ENCODE data around the gene RAPGEF2. TPM values are rescaled to one million over a fixed set of nuclear protein-coding genes. Genes with fewer than 3 reads are reported as not detected.

RAPGEF2 gene
- total RNA-seq, 1 donor = 50.3 TPM

DNA sequence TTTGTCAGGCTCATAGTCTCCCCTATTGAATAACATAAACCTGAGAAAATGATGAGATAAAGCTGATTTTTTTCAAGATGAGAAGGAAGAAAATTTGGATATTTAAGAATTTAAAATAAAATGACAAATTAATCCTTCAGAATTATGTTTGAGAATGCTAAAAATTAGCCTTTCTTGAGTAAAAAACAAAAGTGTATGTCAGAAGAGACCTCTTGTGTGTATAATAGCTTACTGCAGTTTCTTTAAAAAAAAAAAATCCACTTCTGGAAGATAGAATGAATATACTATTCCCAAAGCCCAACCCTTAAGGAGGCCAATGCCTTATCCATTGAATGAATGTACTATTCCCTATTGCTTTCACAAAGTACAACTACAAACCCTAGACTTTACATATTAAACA is 281.8 kb downstream of the RAPGEF2 start:
- Histone ChIP-seq H4K20me1 (ENCODE audit: insufficient read depth, low read length) (no peaks in the 10 kb centered on the region), H3K27me3 (ENCODE audit: insufficient read depth, low read length) (no peaks in the 10 kb centered on the region), H3K4me2 (ENCODE audit: insufficient read depth, low read length) (no peak overlapping the region), H3K4me1 (ENCODE audit: insufficient read depth, low read length) (no peaks in the 10 kb centered on the region), H3K36me3 (ENCODE audit: insufficient read depth, low read length) (no peaks in the 10 kb centered on the region), H3K79me2 (ENCODE audit: insufficient read depth, low read length) (no peaks in the 10 kb centered on the region), H3K27ac (ENCODE audit: low read depth, low read length) (no peak overlapping the region), H3K4me3 (ENCODE audit: insufficient read depth, low read length) (no peak overlapping the region), H2AFZ (ENCODE audit: low read length) (peak overlapping the region; percentile 28), H3K9me3 (ENCODE audit: low read depth, low read length) (no peaks in the 10 kb centered on the region)
- peak; percentile 58 for DNase-seq (ENCODE audit: insufficient read length, low spot score, missing footprints)
- TF ChIP-seq, protein P1, sequence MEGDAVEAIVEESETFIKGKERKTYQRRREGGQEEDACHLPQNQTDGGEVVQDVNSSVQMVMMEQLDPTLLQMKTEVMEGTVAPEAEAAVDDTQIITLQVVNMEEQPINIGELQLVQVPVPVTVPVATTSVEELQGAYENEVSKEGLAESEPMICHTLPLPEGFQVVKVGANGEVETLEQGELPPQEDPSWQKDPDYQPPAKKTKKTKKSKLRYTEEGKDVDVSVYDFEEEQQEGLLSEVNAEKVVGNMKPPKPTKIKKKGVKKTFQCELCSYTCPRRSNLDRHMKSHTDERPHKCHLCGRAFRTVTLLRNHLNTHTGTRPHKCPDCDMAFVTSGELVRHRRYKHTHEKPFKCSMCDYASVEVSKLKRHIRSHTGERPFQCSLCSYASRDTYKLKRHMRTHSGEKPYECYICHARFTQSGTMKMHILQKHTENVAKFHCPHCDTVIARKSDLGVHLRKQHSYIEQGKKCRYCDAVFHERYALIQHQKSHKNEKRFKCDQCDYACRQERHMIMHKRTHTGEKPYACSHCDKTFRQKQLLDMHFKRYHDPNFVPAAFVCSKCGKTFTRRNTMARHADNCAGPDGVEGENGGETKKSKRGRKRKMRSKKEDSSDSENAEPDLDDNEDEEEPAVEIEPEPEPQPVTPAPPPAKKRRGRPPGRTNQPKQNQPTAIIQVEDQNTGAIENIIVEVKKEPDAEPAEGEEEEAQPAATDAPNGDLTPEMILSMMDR (IDR thresholded peaks at IDR 0.05; ENCODE audit: extremely low read depth, low read depth, low read length) = peak; percentile 43

DNA sequence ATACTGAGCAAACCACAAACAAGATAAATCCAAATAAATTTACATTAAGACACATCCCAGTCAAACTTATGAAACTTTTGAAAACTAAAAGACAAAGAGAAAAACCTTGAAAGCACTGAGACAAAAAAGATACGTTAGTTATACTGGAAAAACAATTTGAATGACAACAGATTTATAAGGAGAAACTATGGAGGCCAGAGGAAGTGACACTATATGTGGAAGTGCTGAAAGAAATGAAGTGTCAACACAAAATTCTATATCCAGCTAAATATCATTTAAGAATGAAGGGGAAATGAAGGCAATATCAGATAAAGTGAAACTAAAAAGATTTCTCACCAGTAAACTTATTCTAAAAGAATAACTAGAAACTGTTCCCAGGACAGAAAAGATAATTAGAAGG is 283.7 kb downstream of the RAPGEF2 start:
- no peak overlapping the region for H2AFZ ChIP-seq (ENCODE audit: low read length)
- no peak overlapping the region for H3K27ac ChIP-seq (ENCODE audit: low read depth, low read length)
- H3K4me3 ChIP-seq (ENCODE audit: insufficient read depth, low read length) = no peak overlapping the region
- H3K4me2 ChIP-seq (ENCODE audit: insufficient read depth, low read length) = no peak overlapping the region
- no peaks in the 10 kb centered on the region for H3K27me3 ChIP-seq (ENCODE audit: insufficient read depth, low read length)
- no peaks in the 10 kb centered on the region for H3K79me2 ChIP-seq (ENCODE audit: insufficient read depth, low read length)
- no peaks in the 10 kb centered on the region for H3K4me1 ChIP-seq (ENCODE audit: insufficient read depth, low read length)
- no peak for DNase-seq (ENCODE audit: insufficient read length, low spot score, missing footprints)
- no peaks in the 10 kb centered on the region for H4K20me1 ChIP-seq (ENCODE audit: insufficient read depth, low read length)
- H3K9me3 ChIP-seq (ENCODE audit: low read depth, low read length) = no peaks in the 10 kb centered on the region
- TF ChIP-seq, protein P1 (IDR thresholded peaks at IDR 0.05; ENCODE audit: extremely low read depth, low read depth, low read length) = no peak
- H3K36me3 ChIP-seq (ENCODE audit: insufficient read depth, low read length) = no peaks in the 10 kb centered on the region

DNA sequence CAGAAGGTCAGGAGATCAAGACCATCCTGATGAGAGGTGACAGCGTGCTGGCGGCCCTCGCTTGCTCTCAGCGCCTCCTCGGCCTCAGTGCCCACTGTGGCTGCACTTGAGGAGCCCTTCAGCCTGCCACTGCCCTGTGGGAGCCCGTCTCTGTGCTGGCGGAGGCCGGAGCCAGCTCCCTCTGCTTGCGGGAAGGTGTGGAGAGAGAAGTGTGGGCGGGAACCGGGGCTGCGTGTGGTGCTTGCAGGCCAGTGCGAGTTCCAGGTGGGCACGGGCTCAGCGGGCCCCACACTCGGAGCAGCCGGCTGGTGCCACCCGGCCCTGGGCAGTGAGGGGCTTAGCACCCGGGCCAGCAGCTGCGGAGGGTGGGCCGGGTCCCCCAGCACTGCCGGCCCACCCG is 286.9 kb downstream of the RAPGEF2 start:
- Histone ChIP-seq H3K4me3 (ENCODE audit: insufficient read depth, low read length) (no peak overlapping the region), H3K36me3 (ENCODE audit: insufficient read depth, low read length) (no peaks in the 10 kb centered on the region), H3K27me3 (ENCODE audit: insufficient read depth, low read length) (no peaks in the 10 kb centered on the region), H3K27ac (ENCODE audit: low read depth, low read length) (no peak overlapping the region), H2AFZ (ENCODE audit: low read length) (no peak overlapping the region), H3K9me3 (ENCODE audit: low read depth, low read length) (no peaks in the 10 kb centered on the region), H3K4me2 (ENCODE audit: insufficient read depth, low read length) (no peak overlapping the region), H3K79me2 (ENCODE audit: insufficient read depth, low read length) (no peaks in the 10 kb centered on the region), H3K4me1 (ENCODE audit: insufficient read depth, low read length) (no peaks in the 10 kb centered on the region), H4K20me1 (ENCODE audit: insufficient read depth, low read length) (no peaks in the 10 kb centered on the region)
- TF ChIP-seq, protein P1 (IDR thresholded peaks at IDR 0.05; ENCODE audit: extremely low read depth, low read depth, low read length) = no peak
- DNase-seq (ENCODE audit: insufficient read length, low spot score, missing footprints) = no peak

DNA sequence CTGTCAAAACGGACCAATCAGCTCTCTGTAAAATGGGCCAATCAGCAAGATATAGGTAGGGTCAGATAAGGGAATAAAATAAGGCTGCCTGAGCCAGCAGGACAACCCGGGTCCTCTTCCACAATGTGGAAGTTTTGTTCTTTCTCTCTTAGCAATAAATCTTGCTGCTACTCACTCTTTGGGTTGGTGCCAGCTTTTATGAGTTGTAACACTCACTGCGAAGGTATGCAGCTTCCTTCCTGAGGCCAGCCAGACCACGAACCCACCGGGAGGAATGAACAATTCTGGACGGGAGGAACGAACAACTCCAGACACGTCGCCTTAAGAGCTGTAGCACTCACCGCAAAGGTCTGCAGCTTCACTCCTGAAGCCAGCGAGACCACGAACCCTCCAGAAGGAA is 287.8 kb downstream of the RAPGEF2 start:
- Histone ChIP-seq H3K36me3 (ENCODE audit: insufficient read depth, low read length) (no peaks in the 10 kb centered on the region), H3K27ac (ENCODE audit: low read depth, low read length) (peak overlapping the region; percentile 27), H4K20me1 (ENCODE audit: insufficient read depth, low read length) (no peaks in the 10 kb centered on the region), H3K4me1 (ENCODE audit: insufficient read depth, low read length) (no peaks in the 10 kb centered on the region), H3K27me3 (ENCODE audit: insufficient read depth, low read length) (no peaks in the 10 kb centered on the region), H3K4me3 (ENCODE audit: insufficient read depth, low read length) (peak overlapping the region; percentile 5), H3K9me3 (ENCODE audit: low read depth, low read length) (no peaks in the 10 kb centered on the region), H2AFZ (ENCODE audit: low read length) (peak overlapping the region; percentile 4), H3K79me2 (ENCODE audit: insufficient read depth, low read length) (no peaks in the 10 kb centered on the region), H3K4me2 (ENCODE audit: insufficient read depth, low read length) (peak overlapping the region; percentile 47)
- TF ChIP-seq, protein P1 (IDR thresholded peaks at IDR 0.05; ENCODE audit: extremely low read depth, low read depth, low read length) = no peak
- DNase-seq (ENCODE audit: insufficient read length, low spot score, missing footprints) = peak; percentile 74

All from osteoblast (primary cell).